Mesenchymal stem cell (in vitro differentiated cells and primary cell): ENCODE measurements around the gene CDK11A.
"Not testable (repeated sequence)": the region's sequence is repeated elsewhere in the genome, so short reads cannot be mapped to it uniquely, and the experiment has no call there.

ENCODE experiments used
- DNase-seq: peaks from one replicate; pipeline ENCODE4 v3.0.0-alpha.2; 2013
- H2AFZ ChIP-seq: one replicate; pipeline ENCODE4 v1.6.1; 2013; ENCODE audit warnings: low read depth, mild to moderate bottlenecking, control low read depth, inconsistent platforms, low read length, moderate library complexity
- H2AK5ac ChIP-seq: 2 replicates; pipeline ENCODE4 v1.6.1; 2013; ENCODE audit warnings: low read length, moderate library complexity, mild to moderate bottlenecking, inconsistent platforms; ENCODE audit not compliant: severe bottlenecking
- H2BK120ac ChIP-seq: one replicate; pipeline ENCODE4 v1.6.1; 2013; ENCODE audit warnings: low read depth, mild to moderate bottlenecking, inconsistent platforms, low read length, moderate library complexity
- H2BK12ac ChIP-seq, 2 experiments: one replicate each; pipeline ENCODE4 v1.6.1; 2013; ENCODE audit warnings: inconsistent platforms in 2 of 2, low read length in 2 of 2, mild to moderate bottlenecking in 2 of 2, moderate library complexity in 2 of 2, control low read depth in 1 of 2
- H2BK15ac ChIP-seq: one replicate; pipeline ENCODE4 v1.6.1; 2013; ENCODE audit warnings: mild to moderate bottlenecking, low read depth, inconsistent platforms; ENCODE audit not compliant: poor library complexity, severe bottlenecking
- H2BK5ac ChIP-seq: 2 replicates; pipeline ENCODE4 v1.6.1; 2013; ENCODE audit warnings: low read depth, mild to moderate bottlenecking, low read length, control low read depth, inconsistent platforms; ENCODE audit not compliant: poor library complexity, severe bottlenecking
- H3K14ac ChIP-seq, 2 experiments: one replicate each; pipeline ENCODE4 v1.6.1; 2013; ENCODE audit warnings: inconsistent platforms in 2 of 2, low read length in 2 of 2, control low read depth in 1 of 2, mild to moderate bottlenecking in 1 of 2, moderate library complexity in 1 of 2
- H3K18ac ChIP-seq, 2 experiments: one replicate each; pipeline ENCODE4 v1.6.1; 2013; ENCODE audit warnings: inconsistent platforms in 2 of 2, low read length in 2 of 2, control low read depth in 1 of 2, low read depth in 1 of 2, mild to moderate bottlenecking in 1 of 2
- H3K23ac ChIP-seq, 2 experiments: one replicate each; pipeline ENCODE4 v1.6.1; 2013; ENCODE audit warnings: inconsistent platforms in 2 of 2, low read length in 2 of 2, mild to moderate bottlenecking in 2 of 2, moderate library complexity in 2 of 2, control low read depth in 1 of 2
- H3K27ac ChIP-seq: 2 replicates; pipeline ENCODE4 v1.5.1; 2013; ENCODE audit warnings: mild to moderate bottlenecking, moderate library complexity, low read length, control low read depth, inconsistent platforms; ENCODE audit not compliant: poor library complexity, severe bottlenecking
- H3K27me3 ChIP-seq, 2 experiments: 2 replicates each; pipeline versions ENCODE4 v1.6.1 to v1.7.0; 2013; ENCODE audit warnings: low read length in 2 of 2, mild to moderate bottlenecking in 2 of 2, moderate library complexity in 2 of 2, control low read depth in 1 of 2, inconsistent platforms in 1 of 2; ENCODE audit not compliant: control insufficient read depth in 1 of 2, insufficient read depth in 1 of 2
- H3K36me3 ChIP-seq, 2 experiments: 2 replicates each; pipeline versions ENCODE4 v1.6.1 to v1.7.0; 2013; ENCODE audit warnings: low read length in 2 of 2, control low read depth in 1 of 2, inconsistent platforms in 1 of 2, low read depth in 1 of 2, mild to moderate bottlenecking in 1 of 2; ENCODE audit not compliant: insufficient read depth in 2 of 2, control insufficient read depth in 1 of 2
- H3K4ac ChIP-seq, 2 experiments: one replicate each; pipeline ENCODE4 v1.6.1; 2013; ENCODE audit warnings: inconsistent platforms in 2 of 2, low read length in 2 of 2, mild to moderate bottlenecking in 2 of 2, moderate library complexity in 2 of 2, control low read depth in 1 of 2, low read depth in 1 of 2
- H3K4me1 ChIP-seq: 2 replicates; pipeline ENCODE4 v1.6.1; 2013; ENCODE audit warnings: low read depth, low read length, control low read depth; ENCODE audit not compliant: control insufficient read depth, insufficient read depth
- H3K4me2 ChIP-seq: 2 replicates; pipeline ENCODE4 v1.6.1; 2013; ENCODE audit warnings: low read length, mild to moderate bottlenecking, inconsistent platforms; ENCODE audit not compliant: poor library complexity, severe bottlenecking
- H3K4me3 ChIP-seq, 2 experiments: 2 replicates each; pipeline versions ENCODE4 v1.5.1 to v1.7.0; 2013; ENCODE audit warnings: low read length in 2 of 2, mild to moderate bottlenecking in 2 of 2, control low read depth in 1 of 2, low read depth in 1 of 2; ENCODE audit not compliant: insufficient read depth in 1 of 2
- H3K79me1 ChIP-seq: replicated peaks from 2 replicates; pipeline ENCODE4 v1.6.1; 2013; ENCODE audit warnings: mild to moderate bottlenecking, control low read depth, low read length, inconsistent platforms; ENCODE audit not compliant: poor library complexity, severe bottlenecking
- H3K9ac ChIP-seq: 2 replicates; pipeline ENCODE4 v1.7.0; 2013; ENCODE audit warnings: mild to moderate bottlenecking, low read length, moderate library complexity
- H3K9me3 ChIP-seq: 2 replicates; pipeline ENCODE4 v1.7.0; 2013; ENCODE audit warnings: mild to moderate bottlenecking, low read length; ENCODE audit not compliant: control insufficient read depth
- H4K8ac ChIP-seq: one replicate; pipeline ENCODE4 v1.6.1; 2013; ENCODE audit warnings: inconsistent platforms, mild to moderate bottlenecking, low read length, moderate library complexity
- H4K91ac ChIP-seq: one replicate; pipeline ENCODE4 v1.6.1; 2013; ENCODE audit warnings: mild to moderate bottlenecking, low read length, inconsistent platforms
- WGBS: methylation state at CpG from one replicate; pipeline ENCODE4 v1.1.7; 2013; ENCODE audit warnings: mixed read lengths; 5-methylcytosine and 5-hydroxymethylcytosine counted together

CDK11A gene

DNA sequence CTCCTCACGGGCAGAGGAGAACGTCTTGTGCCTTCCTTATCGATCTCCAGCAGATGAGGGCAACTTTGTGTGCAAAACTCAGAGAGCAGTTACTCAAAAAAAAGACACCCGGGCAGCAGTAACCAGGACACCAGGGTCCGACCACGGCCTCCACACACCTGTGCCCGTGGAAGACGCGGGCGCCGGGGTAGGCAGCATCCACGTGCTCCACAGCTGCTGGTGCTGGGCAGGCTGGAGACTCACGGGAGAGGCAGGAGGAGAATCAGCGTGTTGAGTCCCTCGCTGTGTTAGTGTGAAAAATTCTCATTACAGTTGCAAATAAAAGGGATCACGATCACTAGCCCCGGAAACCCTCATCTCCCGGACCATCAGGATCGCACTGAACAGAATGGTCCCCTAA is 25.1 kb downstream of the CDK11A start:
- WGBS = 100% methylated on average over 2 of the region's 19 CpGs
- not testable (repeated sequence) for H4K91ac ChIP-seq, H3K4me3 ChIP-seq, H3K18ac ChIP-seq, H3K4me2 ChIP-seq, H3K14ac ChIP-seq, DNase-seq, H2BK5ac ChIP-seq, H2BK12ac ChIP-seq, H3K4me1 ChIP-seq, H3K9ac ChIP-seq, H2AFZ ChIP-seq, H2BK15ac ChIP-seq, H2AK5ac ChIP-seq, H3K27ac ChIP-seq, H3K9me3 ChIP-seq, H3K4ac ChIP-seq, H3K79me1 ChIP-seq, H2BK120ac ChIP-seq, H3K36me3 ChIP-seq, H4K8ac ChIP-seq, H3K27me3 ChIP-seq, H3K23ac ChIP-seq

- not testable (repeated sequence) for H3K36me3 ChIP-seq, H3K79me1 ChIP-seq, H2AFZ ChIP-seq, H4K8ac ChIP-seq, H3K4ac ChIP-seq, H3K18ac ChIP-seq, H3K4me2 ChIP-seq, H3K27ac ChIP-seq, H3K9me3 ChIP-seq, DNase-seq, H2BK120ac ChIP-seq, H2BK15ac ChIP-seq, H2BK5ac ChIP-seq, H2BK12ac ChIP-seq, H3K4me3 ChIP-seq, H3K4me1 ChIP-seq, H2AK5ac ChIP-seq, H3K14ac ChIP-seq, H3K23ac ChIP-seq, H3K27me3 ChIP-seq, H3K9ac ChIP-seq, H4K91ac ChIP-seq
- WGBS = 84% methylated on average over 9 of the region's 26 CpGs
Observed at GRCh38 chr1:1697358-1698183, 26.6 kb downstream of the CDK11A start.

- WGBS = 93% methylated on average over 13 of the region's 23 CpGs
- H3K18ac ChIP-seq, H3K4me3 ChIP-seq, H3K36me3 ChIP-seq, H3K23ac ChIP-seq, H3K9ac ChIP-seq, H3K27me3 ChIP-seq, H2BK12ac ChIP-seq, H3K4ac ChIP-seq, H2BK15ac ChIP-seq, H3K27ac ChIP-seq, H3K14ac ChIP-seq, H2AK5ac ChIP-seq, H3K4me1 ChIP-seq, H3K4me2 ChIP-seq, DNase-seq, H2BK120ac ChIP-seq, H4K91ac ChIP-seq, H4K8ac ChIP-seq, H3K79me1 ChIP-seq, H2AFZ ChIP-seq, H3K9me3 ChIP-seq, H2BK5ac ChIP-seq: not testable (repeated sequence)
Observed at GRCh38 chr1:1696431-1697357, 27.5 kb downstream of the CDK11A start.
